Cardiac muscle cell (in vitro differentiated cells and primary cell): ENCODE results near the gene APOBEC3H. TPM values are rescaled to one million over a fixed set of nuclear protein-coding genes. Genes with fewer than 3 reads are reported as not detected.
A peak's percentile ranks its signal among the peaks of the same experiment; 100 is the strongest.

ENCODE experiments used
- DNase-seq, 2 donors: peaks; one replicate each; pipeline versions ENCODE4 v3.0.0 to v3.0.0-alpha.2; 2010 to 2017; ENCODE audit warnings: low read depth in 1 of 2, low spot score in 1 of 2
- H3K27ac ChIP-seq: fragments of 200-600 bp; sonication (generic); 2 replicates; pipeline ENCODE4 v1.5.1; 2016
- H3K27me3 ChIP-seq: fragments of 200-600 bp; sonication (generic); 2 replicates; pipeline ENCODE4 v1.6.0; 2016; ENCODE audit warnings: control low read depth
- H3K36me3 ChIP-seq: fragments of 200-600 bp; sonication (generic); 2 replicates; pipeline ENCODE4 v1.5.1; 2016; ENCODE audit warnings: control low read depth
- H3K4me1 ChIP-seq: fragments of 200-600 bp; sonication (generic); 2 replicates; pipeline ENCODE4 v1.8.1; 2017; ENCODE audit warnings: low read depth, mild to moderate bottlenecking, mixed run types
- H3K4me3 ChIP-seq: fragments of 200-600 bp; sonication (generic); 2 replicates; pipeline ENCODE4 v1.5.1; 2016; ENCODE audit warnings: mild to moderate bottlenecking
- H3K9me3 ChIP-seq: fragments of 200-600 bp; sonication (generic); 2 replicates; pipeline ENCODE4 v1.5.1; 2017; ENCODE audit warnings: low read depth, mild to moderate bottlenecking, control low read depth
- polyA plus RNA-seq: library from polyadenylated mRNA; unstranded; fragments of >200 nt; fragmentation: Nextera tagmentation; extraction: Ambion mirVana; gene quantifications from 2 replicates; pipeline ENCODE4 v1.2.1, GENCODE V29; 2016
- total RNA-seq: library from RNA; depleted of rRNA; stranded (reverse); fragments of >200 nt; gene quantifications from 2 replicates; pipeline ENCODE4 v1.2.3, GENCODE V29; 2016
- TF ChIP-seq, protein P1 (sequence below): IDR thresholded peaks from 2 replicates; pipeline ENCODE4 v1.5.1; 2012; ENCODE audit warnings: low read depth, mild to moderate bottlenecking, low read length

APOBEC3H gene
- total and polyA plus RNA-seq, 2 experiments from 2014 or later, result 0.57 to 0.97 TPM

- Histone ChIP-seq H3K9me3 (no peaks in the 10 kb centered on the region), H3K27ac (peak within 1 kb of the TSS; percentile 53), H3K4me3 (peak within 1 kb of the TSS; percentile 59), H3K4me1 (no peaks in the 10 kb centered on the region), H3K36me3 (no peaks in the 10 kb centered on the region), H3K27me3 (peaks cover 18% of the 10 kb centered on the region)
- TF ChIP-seq, protein P1, sequence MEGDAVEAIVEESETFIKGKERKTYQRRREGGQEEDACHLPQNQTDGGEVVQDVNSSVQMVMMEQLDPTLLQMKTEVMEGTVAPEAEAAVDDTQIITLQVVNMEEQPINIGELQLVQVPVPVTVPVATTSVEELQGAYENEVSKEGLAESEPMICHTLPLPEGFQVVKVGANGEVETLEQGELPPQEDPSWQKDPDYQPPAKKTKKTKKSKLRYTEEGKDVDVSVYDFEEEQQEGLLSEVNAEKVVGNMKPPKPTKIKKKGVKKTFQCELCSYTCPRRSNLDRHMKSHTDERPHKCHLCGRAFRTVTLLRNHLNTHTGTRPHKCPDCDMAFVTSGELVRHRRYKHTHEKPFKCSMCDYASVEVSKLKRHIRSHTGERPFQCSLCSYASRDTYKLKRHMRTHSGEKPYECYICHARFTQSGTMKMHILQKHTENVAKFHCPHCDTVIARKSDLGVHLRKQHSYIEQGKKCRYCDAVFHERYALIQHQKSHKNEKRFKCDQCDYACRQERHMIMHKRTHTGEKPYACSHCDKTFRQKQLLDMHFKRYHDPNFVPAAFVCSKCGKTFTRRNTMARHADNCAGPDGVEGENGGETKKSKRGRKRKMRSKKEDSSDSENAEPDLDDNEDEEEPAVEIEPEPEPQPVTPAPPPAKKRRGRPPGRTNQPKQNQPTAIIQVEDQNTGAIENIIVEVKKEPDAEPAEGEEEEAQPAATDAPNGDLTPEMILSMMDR, result no peak
- DNase-seq, result peak; percentile 88 to 97
Measured at GRCh38 chr22:39152511-39153219, 55.6 kb downstream of the APOBEC3H start, which contains the start of gene CBX7. CBX7 (minus strand) TSS chr22:39152680; CDS start chr22:39152444, 236 bp downstream.

- TF ChIP-seq, protein P1, result no peak
- H3K27ac ChIP-seq, result peak overlapping the region; percentile 53
- DNase-seq, result no peak
Measured at GRCh38 chr22:39153220-39153717, 56.2 kb downstream of the APOBEC3H start.

More at GRCh38 chr22:39153220-39153717, 56.2 kb downstream of the APOBEC3H start:
- Histone ChIP-seq H3K36me3 (no peaks in the 10 kb centered on the region), H3K9me3 (no peaks in the 10 kb centered on the region), H3K27me3 (peaks cover 18% of the 10 kb centered on the region), H3K4me3 (peak overlapping the region; percentile 23), H3K4me1 (no peaks in the 10 kb centered on the region)

Other genes with a start within 250 kb of the APOBEC3H start
- gene CBX6, start 225.0 kb upstream of the APOBEC3H start, total RNA-seq, result 62.5 and 89.9 TPM in 2 replicates
- gene CBX6, start 225.0 kb upstream of the APOBEC3H start, polyA plus RNA-seq, result 40.9 and 46.8 TPM in 2 replicates
- 0.18 TPM in 1 of 2 replicates, not detected in the other for gene APOBEC3A, start 139.6 kb upstream of the APOBEC3H start, total RNA-seq
- not detected in 2 replicates for gene APOBEC3A, start 139.6 kb upstream of the APOBEC3H start, polyA plus RNA-seq
- gene APOBEC3B, start 114.9 kb upstream of the APOBEC3H start, total RNA-seq, result 1.1 and 6.5 TPM in 2 replicates
- gene APOBEC3B, start 114.9 kb upstream of the APOBEC3H start, polyA plus RNA-seq, result 6.8 and 9.4 TPM in 2 replicates
- 12.8 and 15.7 TPM in 2 replicates for gene APOBEC3C, start 83.0 kb upstream of the APOBEC3H start, total RNA-seq
- gene APOBEC3C, start 83.0 kb upstream of the APOBEC3H start, polyA plus RNA-seq, result 71.7 and 84.0 TPM in 2 replicates
- 2.0 and 4.3 TPM in 2 replicates for gene APOBEC3D, start 76.1 kb upstream of the APOBEC3H start, total RNA-seq
- 0.99 and 1.3 TPM in 2 replicates for gene APOBEC3D, start 76.1 kb upstream of the APOBEC3H start, polyA plus RNA-seq
- gene APOBEC3F, start 56.4 kb upstream of the APOBEC3H start, total RNA-seq, result 11.8 and 12.9 TPM in 2 replicates
- 24.2 and 25.0 TPM in 2 replicates for gene APOBEC3F, start 56.4 kb upstream of the APOBEC3H start, polyA plus RNA-seq
- gene APOBEC3G, start 20.0 kb upstream of the APOBEC3H start, total RNA-seq, result 10.5 and 12.2 TPM in 2 replicates
- 7.1 and 13.3 TPM in 2 replicates for gene APOBEC3G, start 20.0 kb upstream of the APOBEC3H start, polyA plus RNA-seq
- 8.9 and 31.3 TPM in 2 replicates for gene CBX7, start 55.4 kb downstream of the APOBEC3H start, total RNA-seq
- 10.2 and 10.9 TPM in 2 replicates for gene CBX7, start 55.4 kb downstream of the APOBEC3H start, polyA plus RNA-seq
- gene PDGFB, start 147.7 kb downstream of the APOBEC3H start, total RNA-seq, result 15.3 and 18.2 TPM in 2 replicates
- 8.6 and 9.8 TPM in 2 replicates for gene PDGFB, start 147.7 kb downstream of the APOBEC3H start, polyA plus RNA-seq
- gene RPL3, start 222.4 kb downstream of the APOBEC3H start, total RNA-seq, result 2,304 and 2,959 TPM in 2 replicates
- 1,107 and 1,423 TPM in 2 replicates for gene RPL3, start 222.4 kb downstream of the APOBEC3H start, polyA plus RNA-seq